Measurements from ENCODE around the gene TBC1D9B. TPM values are rescaled to one million over a fixed set of nuclear protein-coding genes. Genes with fewer than 3 reads are reported as not detected.

TBC1D9B gene
- total RNA-seq, 1 experiment from 2014 or later, result 44.9 TPM

DNA sequence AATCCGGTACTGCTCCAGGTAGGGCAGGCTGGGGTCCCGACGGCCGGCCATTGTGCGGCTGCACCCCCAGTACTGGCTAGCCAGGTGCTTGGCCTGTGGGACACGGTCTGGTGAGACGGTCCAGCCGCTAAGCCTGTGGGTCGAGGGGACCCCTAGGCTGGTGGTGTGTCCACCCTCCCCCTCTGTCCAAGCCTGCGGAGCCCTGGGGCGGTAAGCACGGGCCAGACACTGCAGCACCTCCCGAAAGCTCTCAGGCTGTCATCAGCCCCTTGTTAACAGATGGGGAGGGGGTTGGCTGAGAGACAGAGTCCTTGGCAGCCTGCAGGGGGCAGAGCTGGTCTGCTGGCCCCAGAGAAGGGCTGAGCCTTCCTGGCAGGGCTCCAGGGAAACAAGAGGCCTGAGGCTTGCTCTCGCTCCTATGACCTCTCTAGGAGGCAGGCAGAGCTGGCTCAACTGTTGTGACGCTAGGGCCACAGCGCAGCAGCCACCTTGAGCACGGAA, 37.2 kb downstream of the TBC1D9B start:
- Histone ChIP-seq H3K4me3 (ENCODE audit: low read length) (no peak overlapping the region), H3K9me2 (replicated peaks; ENCODE audit: low read length) (no peaks in the 10 kb centered on the region), H3K27me3 (ENCODE audit: low read length) (no peaks in the 10 kb centered on the region), H3F3A (ENCODE audit: low read length, unreplicated experiment) (no peaks in the 10 kb centered on the region), H3K9me3 (ENCODE audit: low read length) (no peaks in the 10 kb centered on the region), H2AFZ (ENCODE audit: low read length) (no peak overlapping the region), H3K4me1 (ENCODE audit: insufficient read depth, low read length) (no peaks in the 10 kb centered on the region), H3K27ac (ENCODE audit: low read length) (no peak overlapping the region), H4K20me1 (ENCODE audit: low read length) (no peaks in the 10 kb centered on the region), H3K79me2 (ENCODE audit: low read length) (no peaks in the 10 kb centered on the region), H3K36me3 (ENCODE audit: low read depth, low read length) (no peaks in the 10 kb centered on the region; the same call in 1 of the 2 replicates), H3K4me2 (ENCODE audit: low read length) (no peak overlapping the region), H3K9ac (ENCODE audit: low read length) (no peak overlapping the region)
- intact Hi-C loops (cut with micrococcal nuclease), result no loop called here
- TF ChIP-seq EZH2phosphoT487 (IDR thresholded peaks at IDR 0.05; ENCODE audit: borderline replicate concordance, low read length) (no peak), EZH2 (IDR thresholded peaks at IDR 0.05; ENCODE audit: low read length, unreplicated experiment) (no peak)
- TF ChIP-seq, protein P1, sequence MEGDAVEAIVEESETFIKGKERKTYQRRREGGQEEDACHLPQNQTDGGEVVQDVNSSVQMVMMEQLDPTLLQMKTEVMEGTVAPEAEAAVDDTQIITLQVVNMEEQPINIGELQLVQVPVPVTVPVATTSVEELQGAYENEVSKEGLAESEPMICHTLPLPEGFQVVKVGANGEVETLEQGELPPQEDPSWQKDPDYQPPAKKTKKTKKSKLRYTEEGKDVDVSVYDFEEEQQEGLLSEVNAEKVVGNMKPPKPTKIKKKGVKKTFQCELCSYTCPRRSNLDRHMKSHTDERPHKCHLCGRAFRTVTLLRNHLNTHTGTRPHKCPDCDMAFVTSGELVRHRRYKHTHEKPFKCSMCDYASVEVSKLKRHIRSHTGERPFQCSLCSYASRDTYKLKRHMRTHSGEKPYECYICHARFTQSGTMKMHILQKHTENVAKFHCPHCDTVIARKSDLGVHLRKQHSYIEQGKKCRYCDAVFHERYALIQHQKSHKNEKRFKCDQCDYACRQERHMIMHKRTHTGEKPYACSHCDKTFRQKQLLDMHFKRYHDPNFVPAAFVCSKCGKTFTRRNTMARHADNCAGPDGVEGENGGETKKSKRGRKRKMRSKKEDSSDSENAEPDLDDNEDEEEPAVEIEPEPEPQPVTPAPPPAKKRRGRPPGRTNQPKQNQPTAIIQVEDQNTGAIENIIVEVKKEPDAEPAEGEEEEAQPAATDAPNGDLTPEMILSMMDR (conservative IDR thresholded peaks at IDR 0.05; ENCODE audit: low read depth, low read length), result peak; percentile 57
- DNase-seq, result peak; percentile 46
- no TSS peak for BruUV-seq (replicated peaks)
- peak; percentile 56; the same call in 1 of the 2 replicates for ATAC-seq
- ChIA-PET CTCF (no interaction called here), POLR2A (ENCODE audit: unreplicated experiment) (no interaction called here)

DNA sequence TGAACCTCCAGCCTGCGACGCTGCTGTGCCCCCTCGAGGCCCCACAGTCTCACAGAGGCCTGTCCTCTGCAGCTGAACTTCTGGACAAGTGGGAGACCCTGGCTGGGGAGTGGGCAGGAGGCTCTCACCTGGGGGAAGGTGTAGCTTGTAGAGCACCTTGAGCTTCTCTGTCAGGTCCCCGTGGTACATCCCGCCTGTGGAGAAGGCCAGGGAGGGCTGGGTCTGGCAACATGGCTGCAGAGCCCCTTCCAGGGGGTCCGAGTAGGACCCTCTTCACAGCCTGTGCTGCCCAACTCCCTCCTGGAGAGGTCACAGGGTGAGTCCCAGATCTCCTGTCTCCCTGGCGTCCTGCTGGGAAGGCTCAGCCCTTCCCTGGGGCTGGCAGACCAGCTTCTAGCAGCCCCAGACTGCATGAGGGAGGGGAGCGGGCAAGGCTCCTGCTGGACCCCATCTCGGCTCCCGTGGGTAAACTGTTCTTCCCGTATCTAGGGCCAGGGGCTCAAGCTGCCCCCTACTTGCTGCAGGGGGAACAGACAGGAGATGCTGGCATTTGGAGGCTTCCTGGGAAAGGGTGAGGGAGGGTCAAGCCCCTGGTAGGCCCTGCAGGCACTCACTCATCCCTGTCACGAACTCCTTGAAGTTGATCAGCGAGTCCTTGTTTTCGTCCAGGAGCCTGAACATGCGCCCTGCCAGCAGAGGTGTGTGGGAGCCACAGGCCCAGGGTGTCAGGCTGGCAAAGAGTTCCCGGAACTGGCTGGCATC, 37.9 kb downstream of the TBC1D9B start:
- ChIA-PET CTCF (no interaction called here), POLR2A (ENCODE audit: unreplicated experiment) (no interaction called here)
- BruUV-seq (replicated peaks), result no TSS peak
- H3K27me3 ChIP-seq (ENCODE audit: low read length), result no peaks in the 10 kb centered on the region
- H3F3A ChIP-seq (ENCODE audit: low read length, unreplicated experiment), result no peaks in the 10 kb centered on the region
- no peaks in the 10 kb centered on the region; the same call in 1 of the 2 replicates for H3K36me3 ChIP-seq (ENCODE audit: low read depth, low read length)
- no peaks in the 10 kb centered on the region for H3K4me1 ChIP-seq (ENCODE audit: insufficient read depth, low read length)
- ATAC-seq, result no peak
- H3K4me2 ChIP-seq (ENCODE audit: low read length), result no peak overlapping the region
- H2AFZ ChIP-seq (ENCODE audit: low read length), result no peak overlapping the region
- H3K9me2 ChIP-seq (replicated peaks; ENCODE audit: low read length), result no peaks in the 10 kb centered on the region
- H4K20me1 ChIP-seq (ENCODE audit: low read length), result no peaks in the 10 kb centered on the region
- intact Hi-C loops (cut with micrococcal nuclease), result no loop called here
- H3K9me3 ChIP-seq (ENCODE audit: low read length), result no peaks in the 10 kb centered on the region
- no peak overlapping the region for H3K4me3 ChIP-seq (ENCODE audit: low read length)
- DNase-seq, result no peak
- no peak for TF ChIP-seq EZH2 (IDR thresholded peaks at IDR 0.05; ENCODE audit: low read length, unreplicated experiment)
- no peak for TF ChIP-seq EZH2phosphoT487 (IDR thresholded peaks at IDR 0.05; ENCODE audit: borderline replicate concordance, low read length)
- TF ChIP-seq, protein P1 (conservative IDR thresholded peaks at IDR 0.05; ENCODE audit: low read depth, low read length), result no peak
- no peak overlapping the region for H3K27ac ChIP-seq (ENCODE audit: low read length)
- H3K9ac ChIP-seq (ENCODE audit: low read length), result no peak overlapping the region
- H3K79me2 ChIP-seq (ENCODE audit: low read length), result no peaks in the 10 kb centered on the region

DNA sequence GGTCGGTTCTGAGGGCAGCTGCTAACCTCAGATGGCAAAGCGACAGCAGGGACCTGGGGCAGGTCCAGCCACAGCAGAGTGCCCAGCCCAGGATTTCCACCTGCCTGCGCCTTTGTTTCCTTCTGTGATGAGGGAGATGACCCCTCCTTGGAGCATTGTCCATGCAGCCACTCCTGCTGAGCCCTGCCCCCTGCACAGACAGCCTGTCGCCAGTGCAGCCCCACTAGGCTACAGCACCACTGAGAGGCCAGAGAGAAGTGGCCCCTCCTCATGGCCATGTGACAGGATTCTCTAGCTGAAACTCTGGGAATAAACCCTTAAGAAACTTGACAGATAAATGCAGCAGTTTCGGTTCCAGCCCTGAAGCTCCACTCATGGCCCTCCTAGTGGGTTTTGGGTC, 38.6 kb downstream of the TBC1D9B start:
- Histone ChIP-seq H3K4me1 (ENCODE audit: insufficient read depth, low read length) (no peaks in the 10 kb centered on the region), H3K36me3 (ENCODE audit: low read depth, low read length) (no peaks in the 10 kb centered on the region; the same call in 1 of the 2 replicates), H3K79me2 (ENCODE audit: low read length) (no peaks in the 10 kb centered on the region), H3K9me2 (replicated peaks; ENCODE audit: low read length) (no peaks in the 10 kb centered on the region), H3K4me3 (ENCODE audit: low read length) (no peak overlapping the region), H3K9me3 (ENCODE audit: low read length) (no peaks in the 10 kb centered on the region), H3K9ac (ENCODE audit: low read length) (no peak overlapping the region), H3K27ac (ENCODE audit: low read length) (no peak overlapping the region), H2AFZ (ENCODE audit: low read length) (no peak overlapping the region), H3F3A (ENCODE audit: low read length, unreplicated experiment) (no peaks in the 10 kb centered on the region), H3K27me3 (ENCODE audit: low read length) (no peaks in the 10 kb centered on the region), H4K20me1 (ENCODE audit: low read length) (no peaks in the 10 kb centered on the region), H3K4me2 (ENCODE audit: low read length) (no peak overlapping the region)
- DNase-seq, result no peak
- POLR2A ChIA-PET (ENCODE audit: unreplicated experiment), result no interaction called here
- intact Hi-C loops (cut with micrococcal nuclease), result no loop called here
- TF ChIP-seq, protein P1 (conservative IDR thresholded peaks at IDR 0.05; ENCODE audit: low read depth, low read length), result no peak
- TF ChIP-seq EZH2 (IDR thresholded peaks at IDR 0.05; ENCODE audit: low read length, unreplicated experiment) (no peak), EZH2phosphoT487 (IDR thresholded peaks at IDR 0.05; ENCODE audit: borderline replicate concordance, low read length) (no peak)
- no peak for ATAC-seq
- BruUV-seq (replicated peaks), result no TSS peak
- CTCF ChIA-PET, result no interaction called here
